SK-N-SH treated with all-trans-retinoic acid at 6 μM for 48 hours (cell line): ENCODE data around the gene AMER2.

Experiments
- ATAC-seq: fragments of 200-7000 bp; cut with Tn5 transposase; 3 replicates; pipeline ENCODE4 v1.9.1; 2020; ENCODE audit warnings: mild to moderate bottlenecking, moderate library complexity
- ARNTL ChIP-seq: fragments of 450-650 bp; formaldehyde crosslinking; IDR thresholded peaks from 2 replicates; pipeline ENCODE4 v1.5.0; 2020; ENCODE audit warnings: low read depth, mild to moderate bottlenecking, moderate library complexity, borderline replicate concordance
- BACH2 ChIP-seq: fragments of 250-450 bp; sonication (Bioruptor Pico); IDR thresholded peaks from 2 replicates; pipeline ENCODE4 v1.9.0; 2021; ENCODE audit warnings: mild to moderate bottlenecking, borderline replicate concordance
- CSDC2 ChIP-seq: fragments of 250-450 bp; sonication (Bioruptor Pico); IDR thresholded peaks from 2 replicates; pipeline ENCODE4 v1.5.0; 2020; ENCODE audit warnings: mild to moderate bottlenecking, moderate library complexity
- ESRRG ChIP-seq: fragments of 250-450 bp; sonication (Bioruptor Pico); IDR thresholded peaks from 2 replicates; pipeline ENCODE4 v1.6.1; 2021; ENCODE audit warnings: mild to moderate bottlenecking
- GLIS3 ChIP-seq: fragments of 250-450 bp; sonication (Bioruptor Pico); IDR thresholded peaks from 2 replicates; pipeline ENCODE4 v1.5.0; 2020; ENCODE audit warnings: mild to moderate bottlenecking, moderate library complexity
- ISL1 ChIP-seq: fragments of 250-450 bp; sonication (Bioruptor Pico); IDR thresholded peaks from 2 replicates; pipeline ENCODE4 v2.1.2; 2022; ENCODE audit warnings: mild to moderate bottlenecking, moderate library complexity
- OSR1 ChIP-seq: fragments of 250-450 bp; sonication (Bioruptor Pico); IDR thresholded peaks from 2 replicates; pipeline ENCODE4 v1.8.0; 2022; ENCODE audit warnings: moderate library complexity, mild to moderate bottlenecking, inconsistent platforms
- PPARA ChIP-seq: fragments of 250-450 bp; sonication (Bioruptor Pico); IDR thresholded peaks from 2 replicates; pipeline ENCODE4 v1.5.0; 2020; ENCODE audit warnings: mild to moderate bottlenecking, borderline replicate concordance
- RARB ChIP-seq: fragments of 250-450 bp; sonication (Bioruptor Pico); IDR thresholded peaks from 2 replicates; pipeline ENCODE4 v1.8.0; 2021; ENCODE audit warnings: mild to moderate bottlenecking, moderate library complexity
- SNAI2 ChIP-seq: fragments of 250-450 bp; sonication (Bioruptor Pico); IDR thresholded peaks from 2 replicates; pipeline ENCODE4 v1.5.0; 2020; ENCODE audit warnings: mild to moderate bottlenecking, moderate library complexity
- TCF4 ChIP-seq: fragments of 250-450 bp; sonication (Bioruptor Pico); IDR thresholded peaks from 2 replicates; pipeline ENCODE4 v1.8.0; 2021; ENCODE audit warnings: mild to moderate bottlenecking, moderate library complexity, borderline replicate concordance
- ZC3H10 ChIP-seq: fragments of 250-450 bp; sonication (Bioruptor Pico); IDR thresholded peaks from 2 replicates; pipeline ENCODE4 v1.5.1; 2021; ENCODE audit warnings: mild to moderate bottlenecking, moderate library complexity
- ZFP3 ChIP-seq: fragments of 250-450 bp; sonication (Bioruptor Pico); IDR thresholded peaks from 2 replicates; pipeline ENCODE4 v1.5.0; 2020; ENCODE audit warnings: mild to moderate bottlenecking, moderate library complexity
- ZFP30 ChIP-seq: fragments of 450-650 bp; formaldehyde crosslinking; IDR thresholded peaks from 2 replicates; pipeline ENCODE4 v1.5.0; 2022; ENCODE audit warnings: mild to moderate bottlenecking, moderate library complexity
- ZNF565 ChIP-seq: fragments of 450-650 bp; formaldehyde crosslinking; conservative IDR thresholded peaks from 2 replicates; pipeline ENCODE4 v1.5.0; 2020; ENCODE audit warnings: low read depth, mild to moderate bottlenecking, moderate library complexity
- ZNF8 ChIP-seq: fragments of 450-650 bp; formaldehyde crosslinking; IDR thresholded peaks from 2 replicates; pipeline ENCODE4 v1.5.0; 2020; ENCODE audit warnings: mild to moderate bottlenecking, moderate library complexity
- TF ChIP-seq, protein P1 (sequence below): fragments of 250-450 bp; sonication (Bioruptor Pico); IDR thresholded peaks from 2 replicates; pipeline ENCODE4 v1.8.0; 2020; ENCODE audit warnings: mild to moderate bottlenecking, moderate library complexity, borderline replicate concordance
- TF ChIP-seq, protein P2 (sequence below): fragments of 250-450 bp; sonication (Bioruptor Pico); IDR thresholded peaks from 2 replicates; pipeline ENCODE4 v1.5.0; 2020; ENCODE audit warnings: mild to moderate bottlenecking, moderate library complexity
- TF ChIP-seq, protein P3 (sequence below): fragments of 250-450 bp; sonication (Bioruptor Pico); IDR thresholded peaks from 2 replicates; pipeline ENCODE4 v1.5.1; 2021; ENCODE audit warnings: mild to moderate bottlenecking, moderate library complexity
- TF ChIP-seq, protein P4 (sequence below): fragments of 250-450 bp; sonication (Bioruptor Pico); IDR thresholded peaks from 2 replicates; pipeline ENCODE4 v1.8.0; 2021; ENCODE audit warnings: low read depth, mild to moderate bottlenecking, moderate library complexity, borderline replicate concordance

Gene AMER2

DNA sequence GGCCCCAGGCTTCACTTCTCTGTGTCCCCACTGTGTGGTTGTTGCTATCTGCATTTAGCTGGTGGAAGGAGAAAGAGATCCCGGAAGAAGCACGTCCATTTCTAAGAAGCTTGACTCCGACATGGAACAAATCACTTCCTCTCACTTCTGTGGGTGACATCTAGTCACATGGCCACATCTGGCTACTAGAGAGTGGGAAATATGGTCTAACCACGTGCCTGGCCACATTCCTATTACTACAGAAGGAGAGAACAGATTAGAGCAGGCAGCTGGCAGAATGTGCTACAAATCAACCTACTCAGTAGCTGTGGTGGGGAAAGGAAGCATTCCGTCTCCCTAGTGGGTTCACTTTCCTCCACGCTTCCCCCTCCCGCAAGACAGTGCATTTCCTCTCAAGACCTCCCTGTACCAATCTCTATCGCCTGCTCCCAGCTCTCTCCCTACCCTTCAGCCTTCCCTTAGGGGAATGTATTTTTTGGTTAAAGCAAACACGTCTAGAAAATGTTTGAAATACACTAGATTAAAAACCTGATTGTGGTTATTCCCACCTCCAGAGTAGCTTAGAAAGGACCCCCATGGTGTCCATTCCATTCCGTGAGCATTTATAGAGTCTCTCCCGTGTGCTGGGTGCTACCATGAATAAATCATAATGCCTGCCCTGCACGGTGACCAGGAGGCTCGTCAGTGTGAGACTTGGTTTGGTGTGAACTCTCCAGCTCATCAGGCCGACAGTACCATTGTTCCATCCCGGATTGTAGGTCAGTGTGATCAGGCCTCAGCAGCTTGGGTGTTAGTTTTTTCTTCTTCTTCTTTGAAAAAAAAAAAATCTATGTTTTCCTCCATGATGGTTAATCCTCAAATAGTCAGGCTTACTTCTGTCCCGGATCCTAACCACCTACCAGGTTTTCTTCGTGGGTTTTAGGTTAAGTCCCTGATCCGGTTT lies 8.0 kb upstream of the AMER2 start:
- TF ChIP-seq TCF4, result no peak
- TF ChIP-seq, protein P1, sequence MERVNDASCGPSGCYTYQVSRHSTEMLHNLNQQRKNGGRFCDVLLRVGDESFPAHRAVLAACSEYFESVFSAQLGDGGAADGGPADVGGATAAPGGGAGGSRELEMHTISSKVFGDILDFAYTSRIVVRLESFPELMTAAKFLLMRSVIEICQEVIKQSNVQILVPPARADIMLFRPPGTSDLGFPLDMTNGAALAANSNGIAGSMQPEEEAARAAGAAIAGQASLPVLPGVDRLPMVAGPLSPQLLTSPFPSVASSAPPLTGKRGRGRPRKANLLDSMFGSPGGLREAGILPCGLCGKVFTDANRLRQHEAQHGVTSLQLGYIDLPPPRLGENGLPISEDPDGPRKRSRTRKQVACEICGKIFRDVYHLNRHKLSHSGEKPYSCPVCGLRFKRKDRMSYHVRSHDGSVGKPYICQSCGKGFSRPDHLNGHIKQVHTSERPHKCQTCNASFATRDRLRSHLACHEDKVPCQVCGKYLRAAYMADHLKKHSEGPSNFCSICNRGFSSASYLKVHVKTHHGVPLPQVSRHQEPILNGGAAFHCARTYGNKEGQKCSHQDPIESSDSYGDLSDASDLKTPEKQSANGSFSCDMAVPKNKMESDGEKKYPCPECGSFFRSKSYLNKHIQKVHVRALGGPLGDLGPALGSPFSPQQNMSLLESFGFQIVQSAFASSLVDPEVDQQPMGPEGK (CRISPR knock-in tag), result no peak
- TF ChIP-seq OSR1 (CRISPR knock-in tag), result no peak
- TF ChIP-seq RARB (CRISPR knock-in tag), result no peak
- TF ChIP-seq, protein P2, sequence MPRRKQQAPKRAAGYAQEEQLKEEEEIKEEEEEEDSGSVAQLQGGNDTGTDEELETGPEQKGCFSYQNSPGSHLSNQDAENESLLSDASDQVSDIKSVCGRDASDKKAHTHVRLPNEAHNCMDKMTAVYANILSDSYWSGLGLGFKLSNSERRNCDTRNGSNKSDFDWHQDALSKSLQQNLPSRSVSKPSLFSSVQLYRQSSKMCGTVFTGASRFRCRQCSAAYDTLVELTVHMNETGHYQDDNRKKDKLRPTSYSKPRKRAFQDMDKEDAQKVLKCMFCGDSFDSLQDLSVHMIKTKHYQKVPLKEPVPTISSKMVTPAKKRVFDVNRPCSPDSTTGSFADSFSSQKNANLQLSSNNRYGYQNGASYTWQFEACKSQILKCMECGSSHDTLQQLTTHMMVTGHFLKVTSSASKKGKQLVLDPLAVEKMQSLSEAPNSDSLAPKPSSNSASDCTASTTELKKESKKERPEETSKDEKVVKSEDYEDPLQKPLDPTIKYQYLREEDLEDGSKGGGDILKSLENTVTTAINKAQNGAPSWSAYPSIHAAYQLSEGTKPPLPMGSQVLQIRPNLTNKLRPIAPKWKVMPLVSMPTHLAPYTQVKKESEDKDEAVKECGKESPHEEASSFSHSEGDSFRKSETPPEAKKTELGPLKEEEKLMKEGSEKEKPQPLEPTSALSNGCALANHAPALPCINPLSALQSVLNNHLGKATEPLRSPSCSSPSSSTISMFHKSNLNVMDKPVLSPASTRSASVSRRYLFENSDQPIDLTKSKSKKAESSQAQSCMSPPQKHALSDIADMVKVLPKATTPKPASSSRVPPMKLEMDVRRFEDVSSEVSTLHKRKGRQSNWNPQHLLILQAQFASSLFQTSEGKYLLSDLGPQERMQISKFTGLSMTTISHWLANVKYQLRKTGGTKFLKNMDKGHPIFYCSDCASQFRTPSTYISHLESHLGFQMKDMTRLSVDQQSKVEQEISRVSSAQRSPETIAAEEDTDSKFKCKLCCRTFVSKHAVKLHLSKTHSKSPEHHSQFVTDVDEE, result no peak
- TF ChIP-seq, protein P3, sequence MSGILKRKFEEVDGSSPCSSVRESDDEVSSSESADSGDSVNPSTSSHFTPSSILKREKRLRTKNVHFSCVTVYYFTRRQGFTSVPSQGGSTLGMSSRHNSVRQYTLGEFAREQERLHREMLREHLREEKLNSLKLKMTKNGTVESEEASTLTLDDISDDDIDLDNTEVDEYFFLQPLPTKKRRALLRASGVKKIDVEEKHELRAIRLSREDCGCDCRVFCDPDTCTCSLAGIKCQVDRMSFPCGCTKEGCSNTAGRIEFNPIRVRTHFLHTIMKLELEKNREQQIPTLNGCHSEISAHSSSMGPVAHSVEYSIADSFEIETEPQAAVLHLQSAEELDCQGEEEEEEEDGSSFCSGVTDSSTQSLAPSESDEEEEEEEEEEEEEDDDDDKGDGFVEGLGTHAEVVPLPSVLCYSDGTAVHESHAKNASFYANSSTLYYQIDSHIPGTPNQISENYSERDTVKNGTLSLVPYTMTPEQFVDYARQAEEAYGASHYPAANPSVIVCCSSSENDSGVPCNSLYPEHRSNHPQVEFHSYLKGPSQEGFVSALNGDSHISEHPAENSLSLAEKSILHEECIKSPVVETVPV (CRISPR knock-in tag), result no peak
- no peak for TF ChIP-seq GLIS3
- no peak for TF ChIP-seq CSDC2 (CRISPR knock-in tag)
- no peak for TF ChIP-seq PPARA (CRISPR knock-in tag)
- no peak for TF ChIP-seq ZFP30
- TF ChIP-seq SNAI2, result no peak
- no peak for TF ChIP-seq ZC3H10 (CRISPR knock-in tag)
- TF ChIP-seq ARNTL, result no peak
- no peak for TF ChIP-seq ZFP3 (CRISPR knock-in tag)
- no peak for TF ChIP-seq BACH2
- no peak for TF ChIP-seq ZNF565 (CRISPR knock-in tag)
- TF ChIP-seq, protein P4, sequence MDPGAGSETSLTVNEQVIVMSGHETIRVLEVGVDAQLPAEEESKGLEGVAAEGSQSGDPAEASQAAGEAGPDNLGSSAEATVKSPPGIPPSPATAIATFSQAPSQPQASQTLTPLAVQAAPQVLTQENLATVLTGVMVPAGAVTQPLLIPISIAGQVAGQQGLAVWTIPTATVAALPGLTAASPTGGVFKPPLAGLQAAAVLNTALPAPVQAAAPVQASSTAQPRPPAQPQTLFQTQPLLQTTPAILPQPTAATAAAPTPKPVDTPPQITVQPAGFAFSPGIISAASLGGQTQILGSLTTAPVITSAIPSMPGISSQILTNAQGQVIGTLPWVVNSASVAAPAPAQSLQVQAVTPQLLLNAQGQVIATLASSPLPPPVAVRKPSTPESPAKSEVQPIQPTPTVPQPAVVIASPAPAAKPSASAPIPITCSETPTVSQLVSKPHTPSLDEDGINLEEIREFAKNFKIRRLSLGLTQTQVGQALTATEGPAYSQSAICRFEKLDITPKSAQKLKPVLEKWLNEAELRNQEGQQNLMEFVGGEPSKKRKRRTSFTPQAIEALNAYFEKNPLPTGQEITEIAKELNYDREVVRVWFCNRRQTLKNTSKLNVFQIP, result no peak
- TF ChIP-seq ISL1 (CRISPR knock-in tag), result no peak
- no peak for TF ChIP-seq ZNF8
- no peak for TF ChIP-seq ESRRG
- no peak for ATAC-seq

DNA sequence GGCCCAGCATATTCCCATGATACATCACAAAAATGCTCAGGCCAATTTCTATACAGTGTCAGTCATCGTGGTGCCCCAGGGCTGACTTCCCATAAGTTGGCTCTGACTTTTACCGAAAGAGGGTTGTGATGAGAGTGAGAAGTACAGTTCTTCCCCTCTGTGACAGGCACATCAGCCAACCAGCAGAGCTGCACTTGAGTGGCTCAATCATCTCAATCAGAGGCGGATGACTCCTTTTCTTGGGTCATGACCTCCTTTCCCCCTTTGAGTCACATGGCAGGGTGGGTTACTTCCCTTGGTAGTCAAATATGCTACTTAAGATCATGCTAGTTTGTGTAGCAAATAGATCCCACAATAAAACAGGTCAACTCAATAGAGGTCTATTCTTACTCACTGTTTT lies 6.9 kb upstream of the AMER2 start:
- TF ChIP-seq, protein P1 (CRISPR knock-in tag), result no peak
- no peak for TF ChIP-seq ESRRG
- no peak for TF ChIP-seq ZFP3 (CRISPR knock-in tag)
- no peak for TF ChIP-seq RARB (CRISPR knock-in tag)
- no peak for TF ChIP-seq OSR1 (CRISPR knock-in tag)
- no peak for TF ChIP-seq ZFP30
- no peak for TF ChIP-seq CSDC2 (CRISPR knock-in tag)
- no peak for TF ChIP-seq PPARA (CRISPR knock-in tag)
- no peak for TF ChIP-seq ARNTL
- TF ChIP-seq TCF4, result no peak
- TF ChIP-seq, protein P4, result no peak
- TF ChIP-seq, protein P2, result no peak
- TF ChIP-seq SNAI2, result no peak
- no peak for TF ChIP-seq GLIS3

More for the DNA sequence above, 6.9 kb upstream of the AMER2 start:
- no peak for ATAC-seq
